GDM1 (cell line): ENCODE measurements around the gene RIMOC1.
A peak's percentile ranks its signal among the peaks of the same experiment; 100 is the strongest.

Source experiments
- DNase-seq: peaks from one replicate; lab custom pipeline; 2025; lab: John Stamatoyannopoulos, UW

The RIMOC1 gene, protein sequence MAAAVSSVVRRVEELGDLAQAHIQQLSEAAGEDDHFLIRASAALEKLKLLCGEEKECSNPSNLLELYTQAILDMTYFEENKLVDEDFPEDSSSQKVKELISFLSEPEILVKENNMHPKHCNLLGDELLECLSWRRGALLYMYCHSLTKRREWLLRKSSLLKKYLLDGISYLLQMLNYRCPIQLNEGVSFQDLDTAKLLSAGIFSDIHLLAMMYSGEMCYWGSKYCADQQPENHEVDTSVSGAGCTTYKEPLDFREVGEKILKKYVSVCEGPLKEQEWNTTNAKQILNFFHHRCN

DNA sequence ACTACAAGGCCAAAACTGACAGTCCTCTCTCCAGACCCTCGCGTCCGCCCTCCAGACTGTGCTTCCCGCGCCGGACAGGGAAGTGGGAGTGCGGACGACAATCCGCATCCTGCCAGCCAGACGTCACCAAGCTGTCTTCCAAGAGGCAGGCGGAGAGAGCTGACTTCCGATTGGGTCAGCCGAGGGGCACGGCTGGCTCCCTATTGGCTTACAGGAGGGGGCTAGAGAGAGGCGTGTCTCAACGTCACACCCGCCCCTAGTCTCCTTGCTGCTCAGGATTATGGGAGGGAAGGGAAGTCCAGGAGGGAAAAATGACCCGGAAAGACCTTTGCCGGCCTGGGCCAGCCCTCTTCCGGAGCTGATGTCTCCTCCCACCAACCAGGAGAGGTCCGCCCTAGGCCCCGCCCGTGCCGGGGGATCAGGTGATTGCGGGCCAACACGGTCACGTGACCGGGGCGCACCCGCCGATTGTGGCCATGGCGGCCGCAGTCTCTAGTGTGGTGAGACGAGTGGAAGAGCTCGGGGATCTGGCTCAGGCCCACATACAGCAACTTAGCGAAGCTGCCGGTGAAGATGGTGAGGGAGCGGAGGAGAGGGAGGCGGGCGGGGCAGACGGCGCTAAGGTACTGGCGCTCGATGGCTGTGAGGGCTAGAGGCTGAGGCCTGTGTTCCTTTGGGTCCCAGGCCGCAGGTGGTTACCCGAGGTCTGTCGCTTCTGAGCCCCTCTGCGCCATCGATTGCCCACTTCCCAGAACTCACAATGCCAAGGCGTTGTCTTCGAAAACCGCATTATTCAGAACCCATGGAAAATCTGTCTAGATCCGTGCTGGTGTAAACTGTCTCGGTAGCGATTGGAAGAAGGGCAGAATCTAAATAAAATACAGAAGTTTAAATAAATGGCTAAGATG is at the start of gene RIMOC1:
Gene RIMOC1, plus strand, starts transcription at position 453 of the 908 bp plus-strand sequence. Its CDS starts 24 bp downstream, at position 477.
- peak; percentile 98 for DNase-seq

DNA sequence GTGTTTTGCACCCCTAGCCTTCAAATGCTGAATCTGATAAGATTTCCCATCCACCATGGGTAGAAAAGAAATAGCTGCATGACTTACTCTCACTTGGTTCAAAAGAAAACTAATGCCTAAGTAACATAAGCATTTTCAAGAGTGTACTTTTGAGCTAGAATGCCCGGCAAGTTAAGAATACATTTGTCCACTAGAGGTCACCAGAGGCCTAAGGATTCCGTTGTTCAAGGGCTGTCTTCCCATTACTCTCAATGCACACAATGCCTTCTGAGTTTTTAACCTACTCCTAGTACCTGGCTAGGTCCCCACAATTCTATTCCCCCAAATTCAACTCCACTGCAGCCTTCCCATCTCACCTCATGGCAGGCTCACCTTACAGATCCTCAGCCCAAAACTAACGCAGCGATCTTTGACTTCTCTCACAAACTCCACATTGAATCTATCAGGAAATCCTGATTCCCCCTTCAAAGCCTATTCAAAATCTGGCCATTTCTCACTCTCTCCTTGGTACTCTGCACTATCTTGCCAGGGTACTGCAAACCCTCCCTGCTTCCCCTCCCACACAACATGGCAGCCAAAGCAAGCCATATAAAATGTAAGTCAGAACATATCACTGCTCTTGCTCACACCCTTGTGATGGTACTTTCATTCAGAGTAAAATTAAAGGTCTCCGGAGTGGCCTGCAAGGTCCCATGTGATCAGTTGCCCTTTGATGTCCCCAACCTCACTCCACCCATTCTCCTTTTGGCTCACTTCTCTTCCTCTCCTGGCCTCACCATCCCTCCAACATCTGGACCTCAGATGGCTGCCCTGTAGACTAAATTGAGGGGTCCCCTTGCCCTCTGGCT is 47.3 kb upstream of the RIMOC1 start:
- DNase-seq, result peak; percentile 30

DNA sequence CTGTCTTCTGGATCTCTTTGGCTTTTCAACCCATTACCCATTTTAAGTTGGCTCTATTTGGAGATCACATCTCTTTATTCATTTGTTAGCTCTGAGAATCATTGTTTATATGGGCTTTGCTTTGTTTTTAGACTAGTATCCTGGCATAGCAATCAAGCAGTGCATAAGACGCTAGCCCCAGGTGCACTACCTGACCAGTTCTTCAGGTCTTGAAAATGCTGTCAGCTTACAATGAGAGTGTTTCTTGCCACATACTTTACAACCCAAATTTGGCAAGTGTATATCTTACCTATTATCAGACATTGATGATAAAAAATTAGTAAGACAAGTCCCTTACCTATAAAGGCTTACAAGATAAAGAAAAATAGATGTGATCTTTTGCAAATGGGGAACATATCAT is 46.2 kb upstream of the RIMOC1 start:
- DNase-seq, result no peak

DNA sequence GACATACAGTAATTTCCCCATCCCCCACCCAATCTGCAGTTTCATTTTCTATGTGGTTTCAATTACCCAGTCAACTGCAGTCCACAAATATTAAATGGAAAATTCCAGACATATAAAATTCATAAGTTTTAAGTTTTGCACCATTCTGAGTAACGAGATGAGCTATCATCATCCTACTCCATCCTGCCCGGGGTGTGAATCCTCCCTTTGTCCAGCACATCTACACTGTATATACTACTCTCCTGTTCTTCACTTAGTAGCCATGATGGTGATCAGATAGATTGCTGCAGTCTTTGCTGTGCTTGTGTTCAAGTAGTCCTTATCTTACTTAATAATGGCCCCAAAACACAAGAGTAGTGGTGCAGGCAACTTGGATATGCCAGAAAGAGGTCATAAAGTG is 45.3 kb upstream of the RIMOC1 start:
- no peak for DNase-seq

DNA sequence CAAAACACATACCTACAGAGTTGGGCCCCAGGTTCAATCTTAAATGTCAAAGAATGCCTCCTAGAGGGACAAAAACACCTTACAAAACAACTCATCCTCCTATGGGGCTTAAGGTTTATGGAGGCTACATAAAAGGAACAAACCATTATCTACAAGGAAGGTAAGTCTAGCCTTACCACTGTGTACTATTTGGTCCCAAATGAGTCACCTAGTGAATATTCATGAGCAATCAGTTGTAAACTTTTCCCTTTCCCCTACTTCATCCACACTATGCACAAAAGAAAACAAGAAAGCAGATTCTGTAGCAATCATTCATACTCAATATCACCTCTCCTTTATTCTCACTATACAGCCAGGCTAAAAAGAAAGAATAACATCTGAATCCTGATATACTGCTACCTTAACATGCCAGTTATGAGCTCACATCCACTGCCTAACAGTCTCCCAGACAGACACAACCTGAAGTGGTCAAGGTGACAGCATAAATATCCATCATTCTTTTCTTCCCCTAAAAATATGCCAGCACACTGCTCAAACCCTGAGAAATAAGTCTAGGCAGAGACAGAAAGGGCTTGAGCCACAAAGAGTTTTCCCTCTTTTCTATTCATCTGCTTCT is 40.2 kb upstream of the RIMOC1 start:
- no peak for DNase-seq

DNA sequence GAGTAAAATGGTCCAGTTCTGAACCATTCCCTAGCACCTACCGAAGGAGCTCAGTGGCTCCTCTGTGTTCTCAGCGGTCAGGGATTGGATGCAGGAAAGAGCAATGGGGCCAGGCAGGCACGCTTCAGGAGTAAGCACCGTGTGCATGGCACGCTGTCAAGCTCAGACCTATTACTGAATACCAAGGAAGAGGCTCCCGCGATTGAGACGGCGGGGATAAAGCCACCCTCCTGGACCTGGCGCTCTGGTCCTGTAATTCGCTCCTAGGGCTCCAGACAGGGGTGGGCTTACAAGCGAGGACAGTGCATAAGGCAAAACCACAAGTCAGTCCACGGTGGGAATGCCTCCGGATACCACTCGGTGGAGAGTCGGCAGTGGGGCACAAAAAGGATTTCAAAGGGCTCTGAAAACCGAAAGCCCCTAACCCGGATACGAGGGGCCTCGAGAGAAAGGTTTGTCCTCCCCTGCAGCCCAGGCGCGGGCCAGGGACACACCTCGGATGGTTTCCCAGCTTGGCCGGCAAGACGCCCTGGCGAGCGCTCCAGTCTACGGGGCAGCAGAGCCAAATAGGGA is 34.9 kb upstream of the RIMOC1 start:
- no peak for DNase-seq

DNA sequence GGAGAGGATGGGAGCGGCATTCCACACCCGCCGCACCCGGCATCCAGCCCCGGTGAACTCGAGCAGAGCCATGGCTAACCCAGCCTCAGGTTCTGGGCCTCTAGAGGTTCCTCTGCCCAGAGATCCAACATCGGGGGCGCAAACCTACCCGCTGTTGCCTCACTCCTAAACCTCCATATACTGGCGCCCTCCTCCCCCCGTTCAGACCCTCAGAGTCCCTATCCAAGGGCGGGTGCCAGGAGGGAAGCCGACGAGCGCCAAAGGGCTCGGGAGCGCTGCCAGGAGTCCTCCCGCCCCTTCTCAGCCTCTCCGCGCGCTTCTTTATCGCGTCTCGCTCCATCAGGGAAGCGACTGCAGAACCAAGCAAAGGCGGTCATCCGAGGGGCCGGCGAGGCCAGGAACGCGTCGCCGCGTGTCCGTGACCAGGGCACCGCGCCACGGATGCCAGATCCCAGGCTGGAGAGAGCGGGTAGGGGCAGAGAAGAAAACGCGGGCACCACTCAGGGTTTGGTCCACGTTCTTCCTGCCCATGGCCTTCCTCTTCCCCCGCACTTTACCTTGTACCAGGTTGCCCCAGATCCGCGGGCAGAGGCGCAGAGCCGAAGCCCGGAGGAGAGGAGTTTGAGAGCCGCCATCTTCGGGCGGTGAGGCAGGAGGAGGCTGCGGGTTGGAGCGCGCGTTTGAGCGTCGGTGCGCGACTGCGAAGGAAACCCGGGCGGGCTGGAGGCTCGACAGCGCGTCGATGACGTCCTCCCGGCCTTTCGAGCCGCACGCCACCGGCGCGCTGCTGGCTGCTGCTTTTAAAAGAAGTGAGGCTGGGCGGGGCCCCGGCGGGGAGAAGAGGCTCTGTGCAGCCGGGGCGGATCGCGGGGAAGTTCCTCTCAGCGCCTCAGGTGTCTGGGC is 34.2 kb upstream of the RIMOC1 start, which contains the start of gene OXCT1:
Gene OXCT1, minus strand, starts transcription at position 702 of the 903 bp plus-strand sequence. Its CDS starts 67 bp downstream, at position 635.
- peak; percentile 84 for DNase-seq

DNA sequence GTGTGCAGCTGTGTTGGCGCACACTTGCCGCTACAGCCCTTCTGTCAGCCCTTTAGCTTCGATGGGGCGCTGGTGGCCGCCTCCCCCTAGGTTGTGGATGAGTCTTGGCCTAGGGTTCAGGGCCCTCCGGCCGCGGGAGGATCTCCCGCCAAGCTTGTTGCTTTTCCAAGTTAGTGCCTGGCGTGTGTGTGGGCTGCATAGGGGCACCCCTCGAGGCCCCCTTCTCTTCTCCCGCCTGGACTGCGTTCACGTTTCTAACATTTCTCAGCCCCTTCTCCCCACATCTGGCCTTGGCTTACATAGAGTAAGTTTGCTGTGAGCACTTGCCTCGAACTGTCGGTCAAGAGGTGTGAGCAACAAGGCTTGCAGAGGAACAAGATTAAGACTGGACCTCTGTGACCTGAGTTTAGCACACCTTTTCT is 33.5 kb upstream of the RIMOC1 start:
- no peak for DNase-seq

DNA sequence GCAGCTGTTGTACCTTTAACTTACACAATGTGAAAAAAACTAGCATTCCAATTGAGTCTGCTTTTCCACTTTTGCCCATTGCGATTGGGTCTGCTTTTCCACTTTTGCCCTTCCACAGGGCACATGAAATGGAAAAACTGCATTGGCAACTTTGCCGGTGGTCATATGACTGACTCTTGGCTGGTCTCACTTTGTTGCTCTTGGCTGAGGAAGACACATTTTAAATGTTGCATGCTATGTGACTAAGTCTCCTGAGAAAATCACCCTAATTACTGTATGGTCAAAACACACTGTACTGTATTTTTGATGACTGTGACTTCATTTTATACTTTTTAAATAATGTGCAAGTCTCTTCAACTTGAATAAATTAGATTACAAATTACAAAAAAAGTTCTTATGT is 32.3 kb upstream of the RIMOC1 start:
- DNase-seq, result no peak

DNA sequence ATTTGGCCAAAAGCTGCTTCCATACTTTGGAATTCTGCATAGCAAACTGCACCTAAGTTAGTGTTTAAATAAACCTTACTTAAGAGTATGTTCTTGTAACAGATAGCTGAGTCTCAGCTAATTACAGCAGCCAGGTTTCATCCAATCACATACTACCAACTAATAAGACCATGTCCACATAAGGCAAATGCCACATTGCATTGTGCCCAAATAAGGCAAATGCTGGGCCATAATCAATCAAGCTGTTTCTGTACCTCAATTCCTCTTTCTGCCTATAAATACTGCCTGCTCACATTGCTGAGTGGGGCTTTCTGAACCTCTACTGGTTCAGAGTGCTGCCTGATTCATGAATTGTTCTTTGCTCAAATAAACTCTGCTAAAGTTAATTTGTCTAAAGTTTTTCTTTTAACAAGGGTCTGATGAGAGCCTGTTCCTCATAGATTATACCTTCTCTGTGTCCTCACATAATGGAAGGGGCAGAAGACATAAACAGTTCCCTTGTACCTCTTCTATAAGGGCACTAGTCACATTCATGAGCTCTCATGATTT is 29.6 kb upstream of the RIMOC1 start:
- no peak for DNase-seq

DNA sequence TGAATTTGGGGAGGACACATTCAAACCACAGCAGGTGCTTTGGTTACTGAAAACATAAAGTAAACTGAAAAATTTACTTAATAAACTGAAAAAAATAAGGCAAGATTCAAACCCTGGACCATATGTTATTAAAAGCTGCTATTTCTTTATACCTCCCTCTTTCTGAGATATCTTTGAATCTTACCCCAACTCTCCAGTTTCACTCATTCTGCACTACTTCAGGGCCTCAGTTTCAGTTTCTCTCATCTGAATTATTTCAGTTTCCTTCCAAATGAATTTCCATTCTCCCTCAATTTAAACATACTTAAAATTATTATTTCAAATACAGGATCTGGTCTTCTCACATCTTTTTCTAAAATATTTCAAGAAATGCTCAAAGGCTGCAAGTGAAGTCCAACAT is 29.0 kb upstream of the RIMOC1 start:
- no peak for DNase-seq

DNA sequence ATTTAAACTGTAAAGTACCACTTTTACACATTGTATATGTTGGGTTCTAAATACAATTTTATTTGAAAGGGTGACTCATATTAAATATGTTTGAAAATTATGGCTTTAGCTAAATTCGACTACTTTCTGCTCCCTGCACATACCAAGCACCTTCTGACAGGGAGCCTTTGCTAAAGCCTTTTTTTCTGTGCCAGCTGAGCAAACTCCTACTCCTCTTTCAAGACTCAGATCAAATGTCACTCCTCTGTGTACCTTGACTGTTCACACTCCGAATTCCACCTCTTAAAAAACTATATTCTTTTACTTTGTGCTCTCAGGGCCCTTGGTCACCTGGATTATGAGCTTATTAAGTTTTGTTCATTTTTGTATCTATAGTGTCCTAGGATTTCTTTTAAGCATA is 27.5 kb upstream of the RIMOC1 start:
- DNase-seq, result no peak

DNA sequence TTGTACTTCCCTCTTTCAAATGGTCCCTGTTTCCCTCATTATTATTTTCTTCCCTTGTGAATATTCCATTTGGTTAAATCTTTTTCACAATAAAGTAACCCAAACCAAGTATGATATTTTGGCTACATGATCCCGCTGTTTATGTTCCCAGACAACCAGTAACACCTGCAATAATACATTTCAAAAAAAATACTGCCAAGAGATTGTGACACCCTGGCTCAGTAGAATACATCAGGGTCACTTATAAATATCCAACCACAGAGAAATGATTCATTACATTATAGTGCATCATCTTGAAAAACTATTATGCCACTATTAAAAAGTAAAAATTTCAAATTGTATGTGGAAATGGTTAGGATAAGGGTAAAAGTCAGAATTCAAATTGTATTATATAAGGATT is 26.7 kb upstream of the RIMOC1 start:
- no peak for DNase-seq

DNA sequence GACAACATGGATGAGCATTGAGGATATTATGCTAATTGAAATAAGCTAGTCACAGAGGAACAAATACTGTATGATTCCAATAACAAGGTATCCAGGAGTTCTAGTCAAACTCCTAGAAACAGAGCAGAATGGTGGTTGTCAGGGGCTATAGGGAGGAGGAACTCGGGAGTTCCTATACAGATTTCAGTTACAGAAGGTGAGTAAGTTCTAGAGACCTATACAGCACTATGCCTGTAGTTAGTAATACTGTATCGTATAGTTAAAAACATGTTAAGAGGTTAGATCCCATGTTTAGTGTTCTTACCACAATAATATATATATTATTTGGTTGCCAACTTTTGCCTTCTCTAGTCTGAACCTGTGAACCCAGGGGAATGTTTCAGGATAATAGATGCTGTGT is 26.0 kb upstream of the RIMOC1 start:
- no peak for DNase-seq

DNA sequence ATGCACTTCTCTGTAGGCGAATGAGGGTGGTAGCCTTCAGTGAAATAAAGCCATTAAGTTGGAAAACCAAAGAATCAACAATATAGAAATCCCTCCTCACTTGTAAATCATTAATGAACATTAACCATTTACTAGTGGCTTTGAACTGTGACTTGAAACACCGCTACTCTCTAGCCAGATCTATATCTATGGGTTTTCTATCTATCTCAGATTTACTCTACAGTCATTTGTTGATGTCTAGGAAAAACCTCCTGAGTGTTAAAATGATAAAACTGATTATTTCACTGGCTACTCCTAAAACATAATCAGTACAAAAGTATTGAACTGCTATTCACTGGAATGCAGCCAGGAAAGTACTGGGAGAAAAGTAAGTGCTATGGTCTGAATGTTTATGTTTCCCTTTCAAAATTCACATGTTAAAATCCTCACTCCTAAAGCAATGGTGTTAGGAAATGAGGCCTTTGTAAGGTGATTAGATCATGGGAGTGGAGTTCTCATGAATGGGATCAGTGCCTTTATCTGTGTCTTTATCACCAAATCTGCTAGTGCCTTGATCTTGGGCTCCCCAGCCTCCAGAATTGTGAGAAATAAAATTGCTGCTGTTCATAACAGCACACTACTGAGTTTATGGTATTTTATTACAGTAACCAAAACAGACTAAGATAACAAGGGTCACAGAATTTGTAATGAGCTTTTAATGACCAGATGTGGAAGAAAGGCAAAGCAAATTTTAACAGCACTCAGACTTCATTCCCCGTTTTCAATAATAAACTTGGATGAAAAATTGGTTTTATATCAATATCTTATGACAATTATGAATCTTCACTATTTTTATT is 25.3 kb upstream of the RIMOC1 start:
- DNase-seq, result no peak

DNA sequence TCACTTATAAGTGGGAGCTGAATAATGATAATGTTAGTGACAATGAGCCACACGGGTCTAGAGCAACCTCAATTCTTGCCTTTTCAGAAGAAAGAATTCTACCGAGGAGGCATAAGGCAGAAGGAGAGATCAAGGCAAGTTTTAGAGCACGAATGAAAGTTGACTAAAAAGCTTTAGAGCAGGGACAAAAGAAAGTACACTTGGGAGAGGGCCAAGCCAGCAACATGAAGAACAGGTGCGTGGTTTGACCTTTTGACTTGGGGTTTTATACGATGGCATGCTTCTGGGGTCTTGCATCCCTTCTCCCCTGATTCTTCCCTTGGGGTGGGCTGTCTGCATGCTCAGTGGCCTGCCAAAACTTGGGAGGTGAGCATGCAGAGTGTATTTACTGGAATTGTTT is 21.4 kb upstream of the RIMOC1 start:
- no peak for DNase-seq

DNA sequence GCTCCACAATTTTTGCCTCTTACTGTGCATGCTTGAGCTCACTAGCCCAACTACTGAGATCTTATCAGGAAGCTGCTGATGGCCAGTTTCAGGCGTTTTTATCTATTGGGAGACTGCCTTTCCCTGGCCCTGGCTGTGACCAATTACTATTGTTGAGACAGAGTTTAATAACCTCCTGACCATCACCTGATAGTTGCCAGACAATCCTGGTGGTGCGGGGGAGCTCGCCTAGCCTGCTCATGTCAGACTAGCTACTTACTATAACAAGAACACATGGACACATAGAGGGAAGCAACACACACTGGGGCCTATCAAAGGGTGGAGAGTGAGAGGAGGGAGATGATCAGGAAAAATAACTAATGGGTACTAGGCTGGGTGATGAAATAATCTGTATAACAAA is 20.9 kb upstream of the RIMOC1 start:
- DNase-seq, result no peak

DNA sequence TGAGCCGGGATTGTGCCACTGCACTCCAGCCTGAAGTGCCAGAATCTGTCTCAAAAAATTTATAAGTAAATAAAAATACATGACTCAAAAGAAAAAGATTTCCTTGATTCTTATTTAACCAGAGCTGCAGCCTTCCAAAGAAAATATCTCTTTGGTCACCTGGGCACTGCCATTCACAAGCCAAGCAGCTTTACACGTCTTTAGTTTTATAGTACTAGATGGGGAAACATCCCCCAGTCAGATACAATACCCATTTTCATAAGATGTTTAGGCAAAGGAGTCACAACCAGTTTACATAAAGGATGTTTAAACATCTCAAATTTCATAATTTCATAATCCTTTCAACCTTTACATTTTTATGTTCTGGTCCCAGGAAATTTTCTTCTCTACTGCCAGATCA is 20.2 kb upstream of the RIMOC1 start:
- no peak for DNase-seq

DNA sequence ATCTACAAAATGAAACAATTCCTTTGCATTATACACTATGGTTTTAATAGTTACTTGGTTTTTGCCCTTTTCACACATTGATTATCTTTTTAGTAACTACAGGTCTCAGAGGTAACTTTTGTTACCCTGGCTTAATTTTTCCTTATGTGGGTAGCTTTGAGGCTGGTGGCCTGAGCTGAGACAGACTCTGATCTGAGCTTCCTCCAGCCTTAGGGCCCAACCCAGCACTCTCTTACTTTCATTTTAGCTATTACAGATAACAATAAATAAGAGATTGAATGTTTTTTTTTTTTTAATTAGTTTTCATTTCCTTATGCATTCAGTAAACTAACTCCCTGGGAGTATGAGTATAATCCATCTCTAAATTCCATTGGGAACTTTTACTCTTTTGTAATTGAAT is 18.9 kb upstream of the RIMOC1 start:
- DNase-seq, result no peak
